ENCODE data around the gene TIMM9.
A peak's percentile ranks its signal among the peaks of the same experiment; 100 is the strongest.

Gene TIMM9

GRCh38 chr14:58427281-58428117, at the start of gene TIMM9, which contains the start of gene KIAA0586:
TSS of gene TIMM9 (minus strand) at chr14:58427531. CDS start at chr14:58411945, 15,586 bp downstream.
TSS of gene KIAA0586 (plus strand) at chr14:58427719. CDS start at chr14:58428265, 546 bp downstream.
- Histone ChIP-seq H3K36me3 (ENCODE audit: control insufficient read depth, insufficient read depth, low read length) (peaks cover 3% of the 10 kb centered on the region), H3K27me3 (ENCODE audit: control insufficient read depth, insufficient read depth, low read length) (no peaks in the 10 kb centered on the region), H3K4me3 (ENCODE audit: low read depth, low read length) (peak within 1 kb of the TSS; percentile 87), H3K4me1 (ENCODE audit: control insufficient read depth, insufficient read depth, low read length) (no peaks in the 10 kb centered on the region), H3K9me3 (ENCODE audit: control insufficient read depth, insufficient read depth, low read length) (no peaks in the 10 kb centered on the region), H3K9ac (ENCODE audit: low read depth, low read length) (peak within 1 kb of the TSS; percentile 77)

GRCh38 chr14:58476320-58476719, 49.0 kb upstream of the TIMM9 start:
- Histone ChIP-seq H3K9ac (ENCODE audit: low read depth, low read length) (no peak overlapping the region), H3K4me1 (ENCODE audit: control insufficient read depth, insufficient read depth, low read length) (no peaks in the 10 kb centered on the region), H3K27me3 (ENCODE audit: control insufficient read depth, insufficient read depth, low read length) (no peaks in the 10 kb centered on the region), H3K4me3 (ENCODE audit: low read depth, low read length) (no peak overlapping the region), H3K36me3 (ENCODE audit: control insufficient read depth, insufficient read depth, low read length) (no peaks in the 10 kb centered on the region), H3K9me3 (ENCODE audit: control insufficient read depth, insufficient read depth, low read length) (no peaks in the 10 kb centered on the region)

GRCh38 chr14:58469309-58469708, 42.0 kb upstream of the TIMM9 start:
- H3K9ac ChIP-seq (ENCODE audit: low read depth, low read length), result no peak overlapping the region
- no peak overlapping the region for H3K4me3 ChIP-seq (ENCODE audit: low read depth, low read length)
- H3K9me3 ChIP-seq (ENCODE audit: control insufficient read depth, insufficient read depth, low read length), result no peaks in the 10 kb centered on the region
- peaks cover 6% of the 10 kb centered on the region for H3K36me3 ChIP-seq (ENCODE audit: control insufficient read depth, insufficient read depth, low read length)
- H3K27me3 ChIP-seq (ENCODE audit: control insufficient read depth, insufficient read depth, low read length), result no peaks in the 10 kb centered on the region
- no peaks in the 10 kb centered on the region for H3K4me1 ChIP-seq (ENCODE audit: control insufficient read depth, insufficient read depth, low read length)

GRCh38 chr14:58467575-58467974, 40.2 kb upstream of the TIMM9 start:
- no peak overlapping the region for H3K9ac ChIP-seq (ENCODE audit: low read depth, low read length)
- no peaks in the 10 kb centered on the region for H3K9me3 ChIP-seq (ENCODE audit: control insufficient read depth, insufficient read depth, low read length)
- H3K36me3 ChIP-seq (ENCODE audit: control insufficient read depth, insufficient read depth, low read length), result peaks cover 6% of the 10 kb centered on the region
- no peaks in the 10 kb centered on the region for H3K4me1 ChIP-seq (ENCODE audit: control insufficient read depth, insufficient read depth, low read length)
- H3K4me3 ChIP-seq (ENCODE audit: low read depth, low read length), result no peak overlapping the region
- H3K27me3 ChIP-seq (ENCODE audit: control insufficient read depth, insufficient read depth, low read length), result no peaks in the 10 kb centered on the region

GRCh38 chr14:58466459-58466858, 39.1 kb upstream of the TIMM9 start:
- Histone ChIP-seq H3K4me1 (ENCODE audit: control insufficient read depth, insufficient read depth, low read length) (no peaks in the 10 kb centered on the region), H3K9ac (ENCODE audit: low read depth, low read length) (no peak overlapping the region), H3K27me3 (ENCODE audit: control insufficient read depth, insufficient read depth, low read length) (no peaks in the 10 kb centered on the region), H3K4me3 (ENCODE audit: low read depth, low read length) (no peak overlapping the region), H3K9me3 (ENCODE audit: control insufficient read depth, insufficient read depth, low read length) (no peaks in the 10 kb centered on the region), H3K36me3 (ENCODE audit: control insufficient read depth, insufficient read depth, low read length) (peaks cover 6% of the 10 kb centered on the region)

GRCh38 chr14:58465421-58465820, 38.1 kb upstream of the TIMM9 start:
- no peaks in the 10 kb centered on the region for H3K27me3 ChIP-seq (ENCODE audit: control insufficient read depth, insufficient read depth, low read length)
- H3K4me3 ChIP-seq (ENCODE audit: low read depth, low read length), result no peak overlapping the region
- H3K36me3 ChIP-seq (ENCODE audit: control insufficient read depth, insufficient read depth, low read length), result peaks cover 6% of the 10 kb centered on the region
- H3K9me3 ChIP-seq (ENCODE audit: control insufficient read depth, insufficient read depth, low read length), result no peaks in the 10 kb centered on the region
- no peak overlapping the region for H3K9ac ChIP-seq (ENCODE audit: low read depth, low read length)
- no peaks in the 10 kb centered on the region for H3K4me1 ChIP-seq (ENCODE audit: control insufficient read depth, insufficient read depth, low read length)

GRCh38 chr14:58464652-58465051, 37.3 kb upstream of the TIMM9 start:
- Histone ChIP-seq H3K4me3 (ENCODE audit: low read depth, low read length) (no peak overlapping the region), H3K9me3 (ENCODE audit: control insufficient read depth, insufficient read depth, low read length) (no peaks in the 10 kb centered on the region), H3K4me1 (ENCODE audit: control insufficient read depth, insufficient read depth, low read length) (no peaks in the 10 kb centered on the region), H3K9ac (ENCODE audit: low read depth, low read length) (no peak overlapping the region), H3K27me3 (ENCODE audit: control insufficient read depth, insufficient read depth, low read length) (no peaks in the 10 kb centered on the region), H3K36me3 (ENCODE audit: control insufficient read depth, insufficient read depth, low read length) (peaks cover 6% of the 10 kb centered on the region)

GRCh38 chr14:58463147-58463546, 35.8 kb upstream of the TIMM9 start:
- Histone ChIP-seq H3K9ac (ENCODE audit: low read depth, low read length) (no peak overlapping the region), H3K36me3 (ENCODE audit: control insufficient read depth, insufficient read depth, low read length) (no peaks in the 10 kb centered on the region), H3K4me1 (ENCODE audit: control insufficient read depth, insufficient read depth, low read length) (no peaks in the 10 kb centered on the region), H3K27me3 (ENCODE audit: control insufficient read depth, insufficient read depth, low read length) (no peaks in the 10 kb centered on the region), H3K9me3 (ENCODE audit: control insufficient read depth, insufficient read depth, low read length) (no peaks in the 10 kb centered on the region), H3K4me3 (ENCODE audit: low read depth, low read length) (no peak overlapping the region)

- Histone ChIP-seq H3K4me3 (ENCODE audit: low read depth, low read length) (no peak overlapping the region), H3K9ac (ENCODE audit: low read depth, low read length) (no peak overlapping the region), H3K4me1 (ENCODE audit: control insufficient read depth, insufficient read depth, low read length) (no peaks in the 10 kb centered on the region), H3K36me3 (ENCODE audit: control insufficient read depth, insufficient read depth, low read length) (peaks cover 3% of the 10 kb centered on the region), H3K9me3 (ENCODE audit: control insufficient read depth, insufficient read depth, low read length) (no peaks in the 10 kb centered on the region), H3K27me3 (ENCODE audit: control insufficient read depth, insufficient read depth, low read length) (no peaks in the 10 kb centered on the region)
Observed at GRCh38 chr14:58460772-58461171, 33.4 kb upstream of the TIMM9 start.

- H3K9me3 ChIP-seq (ENCODE audit: control insufficient read depth, insufficient read depth, low read length), result no peaks in the 10 kb centered on the region
- H3K9ac ChIP-seq (ENCODE audit: low read depth, low read length), result no peak overlapping the region
- H3K36me3 ChIP-seq (ENCODE audit: control insufficient read depth, insufficient read depth, low read length), result peaks cover 3% of the 10 kb centered on the region
- no peaks in the 10 kb centered on the region for H3K27me3 ChIP-seq (ENCODE audit: control insufficient read depth, insufficient read depth, low read length)
- no peaks in the 10 kb centered on the region for H3K4me1 ChIP-seq (ENCODE audit: control insufficient read depth, insufficient read depth, low read length)
- H3K4me3 ChIP-seq (ENCODE audit: low read depth, low read length), result no peak overlapping the region
Observed at GRCh38 chr14:58455593-58456265, 28.4 kb upstream of the TIMM9 start.

GRCh38 chr14:58444627-58445026, 17.3 kb upstream of the TIMM9 start:
- no peaks in the 10 kb centered on the region for H3K4me1 ChIP-seq (ENCODE audit: control insufficient read depth, insufficient read depth, low read length)
- no peaks in the 10 kb centered on the region for H3K27me3 ChIP-seq (ENCODE audit: control insufficient read depth, insufficient read depth, low read length)
- H3K36me3 ChIP-seq (ENCODE audit: control insufficient read depth, insufficient read depth, low read length), result no peaks in the 10 kb centered on the region
- no peak overlapping the region for H3K4me3 ChIP-seq (ENCODE audit: low read depth, low read length)
- no peak overlapping the region for H3K9ac ChIP-seq (ENCODE audit: low read depth, low read length)
- no peaks in the 10 kb centered on the region for H3K9me3 ChIP-seq (ENCODE audit: control insufficient read depth, insufficient read depth, low read length)

GRCh38 chr14:58439476-58439875, 12.1 kb upstream of the TIMM9 start:
- no peak overlapping the region for H3K4me3 ChIP-seq (ENCODE audit: low read depth, low read length)
- H3K9me3 ChIP-seq (ENCODE audit: control insufficient read depth, insufficient read depth, low read length), result no peaks in the 10 kb centered on the region
- no peak overlapping the region for H3K9ac ChIP-seq (ENCODE audit: low read depth, low read length)
- no peaks in the 10 kb centered on the region for H3K27me3 ChIP-seq (ENCODE audit: control insufficient read depth, insufficient read depth, low read length)
- H3K36me3 ChIP-seq (ENCODE audit: control insufficient read depth, insufficient read depth, low read length), result peaks cover 2% of the 10 kb centered on the region
- H3K4me1 ChIP-seq (ENCODE audit: control insufficient read depth, insufficient read depth, low read length), result no peaks in the 10 kb centered on the region
